ENCODE measurements around the gene PDE4B.

DNA sequence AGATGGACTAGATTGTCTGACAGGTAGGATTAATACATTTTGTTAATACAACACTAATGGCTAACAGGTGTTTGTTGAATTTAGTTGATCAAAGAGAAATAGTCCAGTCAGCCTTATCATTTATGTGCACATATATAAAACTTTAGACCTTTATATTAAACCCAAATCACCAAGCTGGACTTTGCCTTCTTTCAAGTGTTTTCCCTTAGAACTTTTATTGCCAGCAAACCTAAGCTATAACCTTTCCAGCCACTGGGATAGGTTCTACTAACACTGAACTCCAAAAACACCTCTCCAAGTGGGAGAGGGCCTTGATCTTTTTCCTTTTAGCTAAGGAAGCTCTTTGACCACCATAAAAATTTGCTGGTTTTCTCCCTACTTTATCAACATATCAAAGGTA, 345.9 kb downstream of the PDE4B start:
- TF ChIP-seq, protein P1, sequence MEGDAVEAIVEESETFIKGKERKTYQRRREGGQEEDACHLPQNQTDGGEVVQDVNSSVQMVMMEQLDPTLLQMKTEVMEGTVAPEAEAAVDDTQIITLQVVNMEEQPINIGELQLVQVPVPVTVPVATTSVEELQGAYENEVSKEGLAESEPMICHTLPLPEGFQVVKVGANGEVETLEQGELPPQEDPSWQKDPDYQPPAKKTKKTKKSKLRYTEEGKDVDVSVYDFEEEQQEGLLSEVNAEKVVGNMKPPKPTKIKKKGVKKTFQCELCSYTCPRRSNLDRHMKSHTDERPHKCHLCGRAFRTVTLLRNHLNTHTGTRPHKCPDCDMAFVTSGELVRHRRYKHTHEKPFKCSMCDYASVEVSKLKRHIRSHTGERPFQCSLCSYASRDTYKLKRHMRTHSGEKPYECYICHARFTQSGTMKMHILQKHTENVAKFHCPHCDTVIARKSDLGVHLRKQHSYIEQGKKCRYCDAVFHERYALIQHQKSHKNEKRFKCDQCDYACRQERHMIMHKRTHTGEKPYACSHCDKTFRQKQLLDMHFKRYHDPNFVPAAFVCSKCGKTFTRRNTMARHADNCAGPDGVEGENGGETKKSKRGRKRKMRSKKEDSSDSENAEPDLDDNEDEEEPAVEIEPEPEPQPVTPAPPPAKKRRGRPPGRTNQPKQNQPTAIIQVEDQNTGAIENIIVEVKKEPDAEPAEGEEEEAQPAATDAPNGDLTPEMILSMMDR (conservative IDR thresholded peaks at IDR 0.05; ENCODE audit: low read length) = no peak
- no peak for TF ChIP-seq EZH2phosphoT487 (IDR thresholded peaks at IDR 0.05; ENCODE audit: borderline replicate concordance)

Measured in Loucy (cell line).